CD4-positive, CD25-positive, alpha-beta regulatory T cell (primary cell): ENCODE measurements around the gene FXYD5. TPM values are rescaled to one million over a fixed set of nuclear protein-coding genes. Genes with fewer than 3 reads are reported as not detected.

Experiments
- ATAC-seq, 2 donors: fragments of 150-1000 bp; cut with Tn5 transposase; one replicate each; pipeline ENCODE4 v1.10.0; 2021; ENCODE audit warnings: low read depth in 2 of 2, moderate number of reproducible peaks in 2 of 2, moderate library complexity in 1 of 2
- DNase-seq, 3 donors: peaks; one replicate each; pipeline versions ENCODE4 v3.0.0 to v3.0.0-alpha.2; 2012 to 2022; ENCODE audit warnings: mixed read lengths in 1 of 3
- H3K27ac ChIP-seq: one replicate; pipeline ENCODE4 v1.7.0; 2013; ENCODE audit warnings: mild to moderate bottlenecking, low read length; ENCODE audit not compliant: insufficient read depth, poor library complexity, severe bottlenecking
- H3K27me3 ChIP-seq: one replicate; pipeline ENCODE4 v1.7.0; 2013; ENCODE audit warnings: low read length; ENCODE audit not compliant: control insufficient read depth, insufficient read depth
- H3K36me3 ChIP-seq: one replicate; pipeline ENCODE4 v1.7.0; 2013; ENCODE audit warnings: mild to moderate bottlenecking, low read length, moderate library complexity; ENCODE audit not compliant: control insufficient read depth, insufficient read depth
- H3K4me1 ChIP-seq: 2 replicates; pipeline ENCODE4 v1.7.0; 2013; ENCODE audit warnings: mild to moderate bottlenecking, low read length; ENCODE audit not compliant: insufficient read depth, control insufficient read depth, poor library complexity, severe bottlenecking
- H3K4me3 ChIP-seq: one replicate; pipeline ENCODE4 v1.7.0; 2013; ENCODE audit warnings: low read depth, mild to moderate bottlenecking, low read length, moderate library complexity
- H3K9me3 ChIP-seq, 2 experiments: 1 replicate in 1 of 2; 2 replicates in 1 of 2; pipeline ENCODE4 v1.7.0; 2013; ENCODE audit warnings: low read length in 2 of 2, mild to moderate bottlenecking in 1 of 2, moderate library complexity in 1 of 2; ENCODE audit not compliant: control insufficient read depth in 2 of 2
- H3K27ac Mint-ChIP-seq, 3 donors: one replicate each; pipeline ENCODE4 v1.8.0; 2020 to 2022; ENCODE audit warnings: mild to moderate bottlenecking in 3 of 3, mixed read lengths in 3 of 3, moderate library complexity in 2 of 3
- H3K27me3 Mint-ChIP-seq: one replicate; pipeline ENCODE4 v1.8.0; 2022; ENCODE audit warnings: mild to moderate bottlenecking, mixed read lengths
- H3K36me3 Mint-ChIP-seq: one replicate; pipeline ENCODE4 v1.8.0; 2020; ENCODE audit warnings: mixed read lengths
- H3K4me1 Mint-ChIP-seq, 4 donors: one replicate each; pipeline ENCODE4 v1.8.0; 2020 to 2022; ENCODE audit warnings: mixed read lengths in 4 of 4, mild to moderate bottlenecking in 1 of 4
- H3K4me3 Mint-ChIP-seq, 4 donors: one replicate each; pipeline ENCODE4 v1.8.0; 2020 to 2022; ENCODE audit warnings: mild to moderate bottlenecking in 4 of 4, mixed read lengths in 4 of 4, moderate library complexity in 3 of 4
- H3K9me3 Mint-ChIP-seq, 7 donors: one replicate each; pipeline ENCODE4 v1.8.0; 2020 to 2022; ENCODE audit warnings: mixed read lengths in 7 of 7, mild to moderate bottlenecking in 3 of 7, moderate library complexity in 2 of 7
- polyA plus RNA-seq, 4 donors: library from polyadenylated mRNA; unstranded; fragments of 300-500 nt; fragmentation: Illumina TruSeq; gene quantifications; one replicate each; pipeline ENCODE4 v1.2.3, GENCODE V29; 2021
- total RNA-seq: library from RNA; stranded (reverse); gene quantifications from one replicate; pipeline ENCODE4 v1.2.3, GENCODE V29; 2022

The FXYD5 gene
- total and polyA plus RNA-seq, 5 donors from 2014 or later = 465 to 575 (median 490) TPM

DNA sequence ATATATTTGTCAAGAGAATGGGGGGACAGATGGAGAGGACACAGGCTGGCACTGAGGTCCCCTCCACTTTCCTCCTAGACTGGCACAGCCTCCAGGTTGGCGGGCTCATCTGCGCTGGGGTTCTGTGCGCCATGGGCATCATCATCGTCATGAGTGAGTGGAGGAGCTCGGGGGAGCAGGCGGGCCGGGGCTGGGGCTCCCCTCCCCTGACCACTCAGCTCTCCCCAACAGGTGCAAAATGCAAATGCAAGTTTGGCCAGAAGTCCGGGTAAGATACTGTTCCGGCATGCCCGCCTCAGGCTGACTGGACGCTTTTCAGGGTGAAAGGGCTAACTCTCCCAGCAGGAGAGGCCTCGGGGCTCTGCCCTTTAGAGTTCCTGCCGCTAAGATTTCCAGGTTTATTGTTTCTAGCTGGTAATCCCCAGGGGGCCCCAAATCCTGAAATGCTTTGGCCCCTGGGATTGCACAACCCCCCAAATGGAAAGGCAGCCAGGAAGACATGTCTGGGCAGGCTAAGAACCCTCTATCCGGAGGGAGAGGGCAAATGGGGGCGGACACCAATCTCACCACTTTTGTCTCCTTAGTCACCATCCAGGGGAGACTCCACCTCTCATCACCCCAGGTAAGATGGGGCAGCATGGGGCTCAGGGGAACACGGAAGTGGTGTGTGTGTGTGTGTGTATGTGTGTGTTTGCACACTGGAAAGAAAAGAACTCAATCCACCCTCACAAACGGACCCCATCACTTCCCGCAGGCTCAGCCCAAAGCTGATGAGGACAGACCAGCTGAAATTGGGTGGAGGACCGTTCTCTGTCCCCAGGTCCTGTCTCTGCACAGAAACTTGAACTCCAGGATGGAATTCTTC lies 31.6 kb upstream of the FXYD5 start:
- H3K4me1 Mint-ChIP-seq = peaks cover 0 to 20% (median 5%) of the 10 kb centered on the region in 4 donors
- H3K9me3 ChIP-seq = no peaks in the 10 kb centered on the region
- no peak overlapping the region for H3K4me3 Mint-ChIP-seq
- H3K27me3 Mint-ChIP-seq = peaks cover 9% of the 10 kb centered on the region
- H3K27me3 ChIP-seq = no peaks in the 10 kb centered on the region
- no peak overlapping the region for H3K27ac ChIP-seq
- H3K9me3 Mint-ChIP-seq = no peaks in the 10 kb centered on the region
- H3K4me3 ChIP-seq = no peak overlapping the region
- H3K36me3 Mint-ChIP-seq = peaks cover 3% of the 10 kb centered on the region
- ATAC-seq = no peak
- no peak for DNase-seq
- H3K36me3 ChIP-seq = no peaks in the 10 kb centered on the region
- no peak overlapping the region for H3K27ac Mint-ChIP-seq
- H3K4me1 ChIP-seq = peaks cover 9% of the 10 kb centered on the region

DNA sequence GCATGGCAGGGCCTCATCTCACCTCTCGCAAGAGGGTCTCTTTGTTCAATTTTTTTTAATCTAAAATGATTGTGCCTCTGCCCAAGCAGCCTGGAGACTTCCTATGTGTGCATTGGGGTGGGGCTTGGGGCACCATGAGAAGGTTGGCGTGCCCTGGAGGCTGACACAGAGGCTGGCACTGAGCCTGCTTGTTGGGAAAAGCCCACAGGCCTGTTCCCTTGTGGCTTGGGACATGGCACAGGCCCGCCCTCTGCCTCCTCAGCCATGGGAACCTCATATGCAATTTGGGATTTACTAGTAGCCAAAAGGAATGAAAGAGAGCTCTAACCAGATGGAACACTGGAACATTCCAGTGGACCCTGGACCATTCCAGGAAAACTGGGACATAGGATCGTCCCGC lies 31.0 kb upstream of the FXYD5 start:
- no peak for ATAC-seq
- H3K27ac Mint-ChIP-seq = peak overlapping the region in 1 of 3 donors; percentile 78

DNA sequence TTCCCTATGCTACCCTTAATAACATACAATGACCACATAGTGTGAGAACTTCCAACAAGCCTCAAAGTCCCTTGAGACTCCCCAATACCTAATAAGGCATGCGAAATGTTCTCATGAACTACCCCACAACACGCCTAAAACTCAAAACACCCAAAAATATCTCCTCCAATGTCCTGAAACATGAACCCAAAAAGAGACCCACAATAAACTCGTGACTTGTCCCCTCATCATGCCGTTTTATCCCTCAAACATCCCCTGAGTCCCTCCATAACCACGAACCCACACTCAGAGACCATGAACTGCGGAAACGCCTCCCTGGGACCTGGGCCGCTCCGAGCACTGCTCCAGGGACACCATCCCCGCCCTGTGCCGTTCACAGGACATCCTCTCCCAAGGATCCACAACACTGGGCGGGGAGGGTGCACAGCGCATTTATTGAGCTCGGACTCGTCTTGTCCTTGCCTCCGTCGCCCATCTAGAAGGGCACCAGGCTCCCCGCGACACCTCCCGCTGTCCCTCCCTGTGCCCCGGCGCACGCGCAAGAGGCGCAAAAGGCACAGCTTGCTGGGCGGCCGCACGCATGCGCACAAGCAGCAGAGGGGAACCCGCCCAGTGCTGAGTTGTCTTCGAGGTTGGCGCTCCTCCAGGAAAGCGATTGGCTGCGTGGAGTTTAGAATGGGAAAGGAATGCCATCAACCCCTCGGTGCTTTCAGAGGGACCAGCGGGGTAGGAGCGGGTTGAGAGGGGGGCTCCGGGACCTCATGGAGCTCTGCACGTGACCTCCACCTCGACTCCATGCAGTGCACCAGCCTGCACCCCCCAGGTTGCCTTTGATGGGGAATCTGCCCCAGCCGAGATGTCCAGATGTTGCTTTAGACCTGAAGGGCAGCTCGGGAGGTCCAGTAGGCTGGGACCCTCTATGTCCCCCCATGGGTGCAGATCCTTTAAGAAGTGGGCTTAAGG lies 30.2 kb upstream of the FXYD5 start:
- H3K36me3 Mint-ChIP-seq = peaks cover 3% of the 10 kb centered on the region
- DNase-seq (peak; percentile 73 to 86 (median 83)), ATAC-seq (peak; percentile 89 to 90)
- no peak overlapping the region for H3K27ac ChIP-seq
- peaks cover 9% of the 10 kb centered on the region for H3K4me1 ChIP-seq
- H3K27me3 ChIP-seq = no peaks in the 10 kb centered on the region
- peak overlapping the region; percentile 24 to 88 (median 83) for H3K4me3 Mint-ChIP-seq
- H3K9me3 ChIP-seq = no peaks in the 10 kb centered on the region
- peak overlapping the region in 2 of 3 donors; percentile 78 to 86 for H3K27ac Mint-ChIP-seq
- peaks cover 0 to 2% (median 0%) of the 10 kb centered on the region in 7 donors for H3K9me3 Mint-ChIP-seq
- H3K4me1 Mint-ChIP-seq = peaks cover 0 to 20% (median 5%) of the 10 kb centered on the region in 4 donors
- peaks cover 9% of the 10 kb centered on the region for H3K27me3 Mint-ChIP-seq
- H3K4me3 ChIP-seq = peak overlapping the region; percentile 70
- no peaks in the 10 kb centered on the region for H3K36me3 ChIP-seq

More for the DNA sequence above, 31.0 kb upstream of the FXYD5 start:
- H3K27me3 ChIP-seq = no peaks in the 10 kb centered on the region
- H3K4me3 ChIP-seq = no peak overlapping the region
- Mint-ChIP-seq H3K4me1 (peaks cover 0 to 20% (median 5%) of the 10 kb centered on the region in 4 donors), H3K36me3 (peaks cover 3% of the 10 kb centered on the region), H3K27me3 (peaks cover 9% of the 10 kb centered on the region), H3K9me3 (no peaks in the 10 kb centered on the region), H3K4me3 (peak overlapping the region in 3 of 4 donors; percentile 82 to 88 (median 84))
- no peaks in the 10 kb centered on the region for H3K36me3 ChIP-seq
- no peaks in the 10 kb centered on the region for H3K9me3 ChIP-seq
- DNase-seq = no peak
- H3K27ac ChIP-seq = no peak overlapping the region
- peaks cover 9% of the 10 kb centered on the region for H3K4me1 ChIP-seq

DNA sequence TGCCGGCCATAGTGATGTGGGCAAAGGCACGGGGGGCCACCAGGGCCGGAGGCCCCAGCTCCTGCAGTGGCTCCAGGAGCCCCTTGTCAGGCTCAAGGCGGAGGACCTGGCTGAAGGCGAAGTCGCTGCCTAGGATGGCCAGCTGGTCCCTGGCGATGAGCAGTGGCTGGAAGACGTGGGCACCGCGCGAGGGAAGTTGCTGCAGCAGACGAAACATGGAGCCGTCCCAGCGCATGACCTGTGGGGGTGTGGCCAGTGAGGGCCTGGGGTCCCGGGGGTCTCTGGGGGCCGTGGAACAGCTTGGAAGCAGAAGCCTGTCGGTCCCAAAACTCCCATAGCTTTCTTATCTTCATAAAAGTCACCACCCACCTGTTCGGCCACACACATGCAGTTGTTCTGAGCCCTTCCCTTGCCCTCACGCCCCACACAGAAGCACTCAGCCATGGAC lies 29.2 kb upstream of the FXYD5 start:
- Histone ChIP-seq H3K27me3 (no peaks in the 10 kb centered on the region), H3K36me3 (no peaks in the 10 kb centered on the region), H3K27ac (no peak overlapping the region), H3K4me3 (no peak overlapping the region), H3K9me3 (no peaks in the 10 kb centered on the region), H3K4me1 (peaks cover 9% of the 10 kb centered on the region)
- H3K27ac Mint-ChIP-seq = peak overlapping the region in 1 of 3 donors; percentile 59
- peaks cover 0 to 2% (median 0%) of the 10 kb centered on the region in 7 donors for H3K9me3 Mint-ChIP-seq
- peaks cover 0 to 20% (median 5%) of the 10 kb centered on the region in 4 donors for H3K4me1 Mint-ChIP-seq
- peaks cover 9% of the 10 kb centered on the region for H3K27me3 Mint-ChIP-seq
- H3K4me3 Mint-ChIP-seq = no peak overlapping the region
- H3K36me3 Mint-ChIP-seq = peaks cover 3% of the 10 kb centered on the region
- ATAC-seq (no peak), DNase-seq (no peak)

DNA sequence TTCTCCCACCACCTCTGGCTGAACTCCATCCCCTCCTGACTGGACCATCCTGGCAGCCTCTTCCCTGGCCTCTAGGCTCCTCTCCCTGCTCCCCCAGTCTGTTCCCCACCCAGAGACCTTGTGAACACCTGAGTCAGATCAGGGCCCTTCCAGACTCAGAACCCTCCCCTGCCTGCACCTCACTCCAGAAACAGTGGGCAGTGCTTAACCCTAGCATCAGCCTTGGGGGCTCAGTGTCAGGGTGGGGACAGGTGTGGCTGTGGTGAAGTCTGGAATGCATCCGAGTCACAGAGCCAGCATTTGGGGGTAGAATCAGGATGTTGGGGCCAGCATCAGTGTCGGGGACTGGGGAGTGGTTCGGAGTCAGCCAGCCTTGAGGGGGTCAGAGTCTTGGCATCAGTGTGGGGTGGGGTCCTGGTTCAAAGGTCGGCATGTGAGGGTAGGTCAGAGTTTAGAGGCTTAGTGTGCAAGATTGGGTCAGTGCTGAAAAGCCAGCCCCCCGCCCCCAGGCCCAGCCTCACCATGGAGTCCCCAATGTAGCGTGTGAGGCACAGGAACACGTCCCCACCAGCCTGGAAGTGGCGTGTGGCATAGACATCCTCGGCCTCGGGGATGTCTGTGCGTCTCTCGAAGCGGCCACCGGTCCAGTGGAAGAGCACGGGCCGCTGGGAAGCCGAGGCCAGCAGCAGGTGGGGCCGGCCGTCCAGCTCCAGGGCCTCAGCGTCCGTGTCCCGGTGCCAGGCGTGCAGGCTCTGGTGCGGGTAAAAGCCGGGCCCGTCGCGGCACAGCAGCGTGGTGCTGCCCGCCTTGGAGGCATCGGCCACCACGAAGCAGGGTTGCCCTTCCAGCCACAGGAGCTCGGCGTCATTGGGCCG lies 28.5 kb upstream of the FXYD5 start:
- H3K27me3 ChIP-seq = no peaks in the 10 kb centered on the region
- H3K27ac ChIP-seq = no peak overlapping the region
- no peaks in the 10 kb centered on the region for H3K9me3 ChIP-seq
- Mint-ChIP-seq H3K27ac (peak overlapping the region in 1 of 3 donors; percentile 59), H3K36me3 (peaks cover 3% of the 10 kb centered on the region), H3K4me1 (peaks cover 0 to 20% (median 5%) of the 10 kb centered on the region in 4 donors), H3K27me3 (peaks cover 9% of the 10 kb centered on the region), H3K4me3 (no peak overlapping the region), H3K9me3 (peaks cover 0 to 2% (median 0%) of the 10 kb centered on the region in 7 donors)
- H3K36me3 ChIP-seq = no peaks in the 10 kb centered on the region
- no peak for ATAC-seq
- DNase-seq = no peak
- no peak overlapping the region for H3K4me3 ChIP-seq
- H3K4me1 ChIP-seq = peaks cover 9% of the 10 kb centered on the region

DNA sequence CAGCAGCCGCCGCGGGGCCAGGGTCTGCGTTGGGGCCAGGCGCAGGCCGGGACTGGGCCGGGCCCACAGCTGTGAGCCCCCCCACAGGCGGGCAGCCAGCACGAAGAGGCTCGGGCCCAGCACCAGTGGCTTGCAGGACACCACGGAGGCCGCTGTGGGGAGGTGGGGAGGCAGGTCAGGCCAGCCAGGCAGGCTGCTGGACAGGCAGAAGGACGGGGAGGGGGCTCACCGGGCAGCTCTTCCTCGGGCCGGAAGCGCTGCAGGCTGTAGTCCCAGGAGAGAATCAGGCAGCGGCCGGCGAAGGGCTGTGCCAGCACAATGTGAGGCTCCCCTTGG lies 27.9 kb upstream of the FXYD5 start:
- no peak overlapping the region for H3K27ac Mint-ChIP-seq
- no peaks in the 10 kb centered on the region for H3K27me3 ChIP-seq
- peaks cover 0 to 20% (median 5%) of the 10 kb centered on the region in 4 donors for H3K4me1 Mint-ChIP-seq
- H3K4me3 ChIP-seq = no peak overlapping the region
- ATAC-seq (no peak), DNase-seq (no peak)
- peaks cover 3% of the 10 kb centered on the region for H3K36me3 Mint-ChIP-seq
- no peak overlapping the region for H3K27ac ChIP-seq
- peaks cover 9% of the 10 kb centered on the region for H3K4me1 ChIP-seq
- no peaks in the 10 kb centered on the region for H3K9me3 ChIP-seq
- H3K4me3 Mint-ChIP-seq = no peak overlapping the region
- H3K27me3 Mint-ChIP-seq = peaks cover 5% of the 10 kb centered on the region
- peaks cover 0 to 2% (median 0%) of the 10 kb centered on the region in 7 donors for H3K9me3 Mint-ChIP-seq
- H3K36me3 ChIP-seq = no peaks in the 10 kb centered on the region

DNA sequence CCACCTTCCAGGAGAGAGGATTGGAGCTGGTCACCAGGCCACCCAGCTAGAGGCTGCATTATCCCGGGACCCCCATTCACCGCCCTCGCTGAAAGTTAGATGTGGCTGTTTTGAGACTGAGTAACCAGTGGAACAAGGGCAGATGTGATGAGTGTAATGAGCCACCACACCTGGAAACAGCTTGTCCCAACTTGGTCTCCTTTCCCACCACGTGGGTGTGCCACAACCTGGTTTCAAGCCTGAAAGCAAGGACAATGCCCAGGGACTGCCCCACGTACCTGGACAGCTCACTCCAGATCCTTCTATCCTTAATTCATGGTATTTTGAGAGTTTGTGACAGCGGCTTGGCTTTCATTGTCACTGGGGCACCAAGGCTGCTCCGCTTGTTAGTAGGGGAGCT lies 26.7 kb upstream of the FXYD5 start:
- peaks cover 0 to 20% (median 5%) of the 10 kb centered on the region in 4 donors for H3K4me1 Mint-ChIP-seq
- Histone ChIP-seq H3K4me3 (no peak overlapping the region), H3K36me3 (no peaks in the 10 kb centered on the region)

More for the DNA sequence above, 26.7 kb upstream of the FXYD5 start:
- peak overlapping the region in 1 of 3 donors; percentile 82 for H3K27ac Mint-ChIP-seq
- Histone ChIP-seq H3K9me3 (no peaks in the 10 kb centered on the region), H3K27ac (no peak overlapping the region), H3K27me3 (no peaks in the 10 kb centered on the region), H3K4me1 (peaks cover 9% of the 10 kb centered on the region)
- no peak overlapping the region for H3K4me3 Mint-ChIP-seq
- H3K36me3 Mint-ChIP-seq = peaks cover 3% of the 10 kb centered on the region
- ATAC-seq (no peak), DNase-seq (no peak)
- peaks cover 5% of the 10 kb centered on the region for H3K27me3 Mint-ChIP-seq
- peaks cover 0 to 6% (median 0%) of the 10 kb centered on the region in 7 donors for H3K9me3 Mint-ChIP-seq
